IPS-NIHi11 (cell line): ENCODE measurements around the gene ADGRB3.
"Not testable (repeated sequence)": the region's sequence is repeated elsewhere in the genome, so short reads cannot be mapped to it uniquely, and the experiment has no call there.

ENCODE experiments used
- DNase-seq: peaks from one replicate; pipeline ENCODE4 v3.0.0; 2012; ENCODE audit warnings: mixed read lengths, low spot score

ADGRB3 gene

GRCh38 chr6:69038841-69039240, 403.8 kb downstream of the ADGRB3 start:
- DNase-seq, result no peak

GRCh38 chr6:69042297-69042696, 407.2 kb downstream of the ADGRB3 start:
- no peak for DNase-seq

GRCh38 chr6:69044534-69044933, 409.5 kb downstream of the ADGRB3 start:
- DNase-seq, result no peak

- no peak for DNase-seq
These were observed 424.3 kb downstream of the ADGRB3 start for GRCh38 chr6:69059413-69059812.

- DNase-seq, result no peak
These were observed 426.0 kb downstream of the ADGRB3 start for GRCh38 chr6:69061066-69061465.

- DNase-seq, result no peak
These were observed 428.3 kb downstream of the ADGRB3 start for GRCh38 chr6:69063401-69063800.

- no peak for DNase-seq
These were observed 429.1 kb downstream of the ADGRB3 start for GRCh38 chr6:69064226-69064625.

- DNase-seq, result no peak
These were observed 434.8 kb downstream of the ADGRB3 start for GRCh38 chr6:69069881-69070280.

GRCh38 chr6:69072796-69073195, 437.7 kb downstream of the ADGRB3 start:
- no peak for DNase-seq

- DNase-seq, result no peak
These were observed 449.8 kb downstream of the ADGRB3 start for GRCh38 chr6:69084746-69085335.

GRCh38 chr6:69086689-69087088, 451.6 kb downstream of the ADGRB3 start:
- DNase-seq, result no peak

GRCh38 chr6:69089539-69089938, 454.5 kb downstream of the ADGRB3 start:
- DNase-seq, result no peak

- DNase-seq, result no peak
These were observed 455.1 kb downstream of the ADGRB3 start for GRCh38 chr6:69090132-69090531.

GRCh38 chr6:69096681-69097080, 461.6 kb downstream of the ADGRB3 start:
- no peak for DNase-seq

GRCh38 chr6:69097948-69098347, 462.9 kb downstream of the ADGRB3 start:
- DNase-seq, result no peak

- DNase-seq, result no peak
These were observed 463.8 kb downstream of the ADGRB3 start for GRCh38 chr6:69098910-69099309.

- DNase-seq, result no peak
These were observed 465.7 kb downstream of the ADGRB3 start for GRCh38 chr6:69100772-69101171.

GRCh38 chr6:69102416-69102815, 467.3 kb downstream of the ADGRB3 start:
- DNase-seq, result no peak

- DNase-seq, result peak; percentile 8
These were observed 470.2 kb downstream of the ADGRB3 start for GRCh38 chr6:69105288-69105687.

- no peak for DNase-seq
These were observed 471.4 kb downstream of the ADGRB3 start for GRCh38 chr6:69106511-69106910.

- no peak for DNase-seq
These were observed 476.2 kb downstream of the ADGRB3 start for GRCh38 chr6:69111301-69111700.

- DNase-seq, result no peak
These were observed 481.6 kb downstream of the ADGRB3 start for GRCh38 chr6:69116658-69117057.

- not testable (repeated sequence) for DNase-seq
These were observed 486.7 kb downstream of the ADGRB3 start for GRCh38 chr6:69121461-69122406.

- DNase-seq, result no peak
These were observed 487.3 kb downstream of the ADGRB3 start for GRCh38 chr6:69122407-69122773.
